Natural killer cell (primary cell): ENCODE results near the gene ZNF892. TPM values are rescaled to one million over a fixed set of nuclear protein-coding genes. Genes with fewer than 3 reads are reported as not detected.

Source experiments
- ATAC-seq, 3 donors: fragments of 150-1000 bp in 2 of 3; fragments of 200-7000 bp in 1 of 3; cut with Tn5 transposase; 1 replicate in 1 of 3; 2 replicates in 2 of 3; pipeline ENCODE4 v1.10.0; 2021; ENCODE audit warnings: mild to moderate bottlenecking in 2 of 3, moderate library complexity in 2 of 3
- DNase-seq, 2 donors: peaks; one replicate each; pipeline versions ENCODE4 v3.0.0 to v3.0.0-alpha.2; 2013 to 2021; ENCODE audit warnings: mixed read lengths in 1 of 2
- H3K27ac ChIP-seq: one replicate; pipeline ENCODE4 v1.5.1; 2013; ENCODE audit warnings: mild to moderate bottlenecking, low read length
- H3K27me3 ChIP-seq: one replicate; pipeline ENCODE4 v1.6.1; 2013; ENCODE audit warnings: low read length; ENCODE audit not compliant: control insufficient read depth, insufficient read depth
- H3K36me3 ChIP-seq: one replicate; pipeline ENCODE4 v1.6.1; 2013; ENCODE audit warnings: low read length; ENCODE audit not compliant: control insufficient read depth, insufficient read depth
- H3K4me1 ChIP-seq: one replicate; pipeline ENCODE4 v1.6.1; 2013; ENCODE audit warnings: low read length; ENCODE audit not compliant: control insufficient read depth, insufficient read depth
- H3K4me3 ChIP-seq: one replicate; pipeline ENCODE4 v1.5.1; 2013; ENCODE audit warnings: low read length
- H3K9me3 ChIP-seq: one replicate; pipeline ENCODE4 v1.6.1; 2013; ENCODE audit warnings: low read length; ENCODE audit not compliant: control insufficient read depth, insufficient read depth
- H3K27ac Mint-ChIP-seq, 2 donors: one replicate each; pipeline ENCODE4 v1.8.0; 2022; ENCODE audit warnings: mild to moderate bottlenecking in 2 of 2, mixed read lengths in 2 of 2, moderate library complexity in 1 of 2
- H3K27me3 Mint-ChIP-seq, 2 donors: one replicate each; pipeline ENCODE4 v1.8.0; 2022; ENCODE audit warnings: low read depth in 2 of 2, mixed read lengths in 2 of 2
- H3K36me3 Mint-ChIP-seq: one replicate; pipeline ENCODE4 v1.8.0; 2022; ENCODE audit warnings: mixed read lengths
- H3K4me1 Mint-ChIP-seq, 2 donors: one replicate each; pipeline ENCODE4 v1.8.0; 2022; ENCODE audit warnings: mixed read lengths in 2 of 2
- H3K4me3 Mint-ChIP-seq: one replicate; pipeline ENCODE4 v1.8.0; 2022; ENCODE audit warnings: mild to moderate bottlenecking, moderate library complexity, mixed read lengths
- H3K9me3 Mint-ChIP-seq, 2 donors: one replicate each; pipeline ENCODE4 v1.8.0; 2022; ENCODE audit warnings: mixed read lengths in 2 of 2
- WGBS: methylation state at CpG from one replicate; pipeline ENCODE4 v1.1.7; 2013; ENCODE audit warnings: missing lambda C conversion rate; ENCODE audit not compliant: insufficient coverage; 5-methylcytosine and 5-hydroxymethylcytosine counted together
- intact Hi-C: fragments of 100-400 bp; cut with micrococcal nuclease; formaldehyde crosslinking; loops from one replicate; pipeline ENCODE4 v1.14.2; 2022
- total RNA-seq, 4 donors: library from RNA; stranded (reverse); fragments of 120-200 nt in 1 of 4; gene quantifications; one replicate each; pipeline versions ENCODE4 v1.2.3 to v1.2.4, GENCODE V29; 2013 to 2022
- TF ChIP-seq, protein P1 (sequence below): fragments of 200-600 bp; IDR thresholded peaks from one replicate; pipeline ENCODE4 v1.8.0; 2022; ENCODE audit warnings: antibody characterized with exemption

Gene ZNF892
- 1 to 10 TPM; 2.9 to 4.6 (median 3.2) TPM for total RNA-seq
- 7.7 TPM for total RNA-seq (2013)

DNA sequence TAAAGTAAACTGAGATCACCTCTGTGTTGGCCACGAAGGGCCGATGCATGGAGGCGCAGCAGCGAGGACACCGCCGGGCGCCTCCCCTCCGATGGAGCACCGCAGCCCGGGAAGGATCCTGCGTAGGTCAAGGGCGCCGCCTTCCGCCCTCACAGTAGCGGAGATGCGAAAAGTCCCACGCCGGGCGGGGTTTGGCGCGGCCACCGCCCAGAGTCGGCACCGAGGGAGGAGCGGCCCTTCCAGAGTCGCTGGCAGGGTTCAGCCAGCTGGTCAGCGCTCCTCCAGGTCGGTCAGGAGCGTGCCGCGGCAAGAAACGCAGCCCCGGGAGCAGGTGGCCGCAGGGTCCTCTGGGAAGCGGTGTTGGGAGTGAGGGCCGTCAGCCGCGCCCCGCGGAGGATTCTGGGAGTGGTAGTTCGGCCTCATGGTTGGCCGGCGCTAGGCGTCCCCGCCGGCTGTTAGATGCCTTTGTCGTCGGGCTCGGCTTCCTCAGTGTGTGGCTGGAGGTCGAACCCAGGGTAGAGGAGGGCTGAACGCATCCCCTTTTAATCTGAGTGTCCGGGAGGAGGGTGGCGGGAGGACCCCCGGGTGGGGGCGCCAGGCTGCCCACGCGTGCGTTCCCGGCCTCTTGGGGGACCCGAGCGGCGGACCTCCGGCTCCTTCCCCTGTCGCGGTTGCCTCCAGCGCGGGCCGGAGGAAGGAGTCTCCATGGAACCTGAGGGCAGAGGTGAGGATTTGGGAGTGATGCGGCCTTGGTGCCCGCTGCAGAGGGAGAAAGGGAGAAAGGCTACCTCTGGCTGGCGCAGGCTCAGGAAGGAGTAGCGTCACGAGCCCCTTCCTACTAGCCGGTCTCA lies at the start of gene ZNF892:
Gene ZNF892, plus strand, starts transcription at position 411 of the 851 bp plus-strand sequence. Its CDS starts 295 bp downstream, at position 706.
- peak; percentile 92 to 94 (median 94) for ATAC-seq
- no peaks in the 10 kb centered on the region for H3K27me3 ChIP-seq
- H3K4me1 ChIP-seq, result peaks cover 13% of the 10 kb centered on the region
- H3K27ac ChIP-seq, result peak within 1 kb of the TSS; percentile 90
- DNase-seq, result peak; percentile 63 to 84
- H3K9me3 Mint-ChIP-seq, result peaks cover 5% of the 10 kb centered on the region in 2 donors
- intact Hi-C loops, result loop anchor here (1.0 to 5.0 kb wide), 3 partner anchors 42 to 130 kb away; partner anchors contain the start of gene ZNF2
- peak within 1 kb of the TSS; percentile 98 for H3K4me3 ChIP-seq
- H3K36me3 Mint-ChIP-seq, result peaks cover 22% of the 10 kb centered on the region
- TF ChIP-seq, protein P1, sequence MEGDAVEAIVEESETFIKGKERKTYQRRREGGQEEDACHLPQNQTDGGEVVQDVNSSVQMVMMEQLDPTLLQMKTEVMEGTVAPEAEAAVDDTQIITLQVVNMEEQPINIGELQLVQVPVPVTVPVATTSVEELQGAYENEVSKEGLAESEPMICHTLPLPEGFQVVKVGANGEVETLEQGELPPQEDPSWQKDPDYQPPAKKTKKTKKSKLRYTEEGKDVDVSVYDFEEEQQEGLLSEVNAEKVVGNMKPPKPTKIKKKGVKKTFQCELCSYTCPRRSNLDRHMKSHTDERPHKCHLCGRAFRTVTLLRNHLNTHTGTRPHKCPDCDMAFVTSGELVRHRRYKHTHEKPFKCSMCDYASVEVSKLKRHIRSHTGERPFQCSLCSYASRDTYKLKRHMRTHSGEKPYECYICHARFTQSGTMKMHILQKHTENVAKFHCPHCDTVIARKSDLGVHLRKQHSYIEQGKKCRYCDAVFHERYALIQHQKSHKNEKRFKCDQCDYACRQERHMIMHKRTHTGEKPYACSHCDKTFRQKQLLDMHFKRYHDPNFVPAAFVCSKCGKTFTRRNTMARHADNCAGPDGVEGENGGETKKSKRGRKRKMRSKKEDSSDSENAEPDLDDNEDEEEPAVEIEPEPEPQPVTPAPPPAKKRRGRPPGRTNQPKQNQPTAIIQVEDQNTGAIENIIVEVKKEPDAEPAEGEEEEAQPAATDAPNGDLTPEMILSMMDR, result peak; percentile 24
- H3K4me3 Mint-ChIP-seq, result peak within 1 kb of the TSS; percentile 96
- H3K9me3 ChIP-seq, result peaks cover 3% of the 10 kb centered on the region
- peak within 1 kb of the TSS; percentile 89 to 93 for H3K27ac Mint-ChIP-seq
- under 1% methylated on average over 74 of the region's 74 CpGs for WGBS
- peaks cover 13% of the 10 kb centered on the region for H3K36me3 ChIP-seq
- H3K27me3 Mint-ChIP-seq, result no peaks in the 10 kb centered on the region
- H3K4me1 Mint-ChIP-seq, result peaks cover 22 to 28% of the 10 kb centered on the region in 2 donors

- no peak for ATAC-seq
- DNase-seq, result no peak
- H3K9me3 ChIP-seq, result no peaks in the 10 kb centered on the region
- Mint-ChIP-seq H3K27ac (peak overlapping the region in 1 of 2 donors; percentile 86), H3K9me3 (no peaks in the 10 kb centered on the region), H3K27me3 (no peaks in the 10 kb centered on the region), H3K4me1 (peaks cover 4 to 9% of the 10 kb centered on the region in 2 donors), H3K36me3 (peaks cover 13% of the 10 kb centered on the region), H3K4me3 (peak overlapping the region; percentile 89)
- intact Hi-C loops, result no loop called here
- no peak overlapping the region for H3K27ac ChIP-seq
- H3K27me3 ChIP-seq, result no peaks in the 10 kb centered on the region
- H3K36me3 ChIP-seq, result peaks cover 11% of the 10 kb centered on the region
- peak overlapping the region; percentile 90 for H3K4me3 ChIP-seq
- TF ChIP-seq, protein P1, result no peak
- 88% methylated on average over 10 of the region's 10 CpGs for WGBS
- peaks cover 19% of the 10 kb centered on the region for H3K4me1 ChIP-seq
Measured at GRCh38 chr2:95158441-95158840, 48.9 kb upstream of the ZNF892 start.

DNA sequence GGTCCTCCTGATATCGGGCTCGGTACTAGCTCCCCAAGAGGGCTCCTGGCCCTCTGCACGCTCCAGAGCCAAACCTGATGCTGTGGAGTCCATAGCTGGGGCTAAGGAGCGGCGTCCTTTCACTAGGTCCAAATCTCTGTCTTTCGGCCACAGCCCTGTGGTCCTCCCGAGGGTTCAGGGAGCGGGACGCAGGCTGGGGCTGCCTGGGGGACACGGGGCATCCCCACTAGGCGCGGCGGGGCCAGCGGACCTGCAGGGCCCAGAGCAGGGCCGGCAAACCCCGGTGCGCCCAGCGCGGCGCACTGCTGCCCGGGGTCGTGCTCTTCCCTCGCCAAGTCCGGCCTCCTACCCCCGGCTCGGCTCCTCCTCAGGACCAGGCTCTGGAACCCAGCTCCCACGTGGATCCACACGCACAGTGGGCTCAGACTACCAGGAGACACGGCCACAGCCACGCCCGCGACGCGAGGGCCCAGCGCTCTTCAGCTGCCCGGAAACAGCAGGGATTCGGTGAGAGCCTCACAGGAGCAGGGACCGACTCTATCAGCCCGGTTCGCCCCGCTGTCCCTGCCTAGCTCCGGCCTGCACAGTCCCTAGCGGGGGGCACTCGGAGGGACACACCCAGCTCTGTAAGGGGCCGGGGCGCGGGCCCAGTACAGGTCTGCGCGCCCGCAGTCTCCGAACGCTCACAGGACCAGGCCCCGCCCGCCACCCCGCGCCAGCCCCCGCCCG lies 48.3 kb upstream of the ZNF892 start:
- peak overlapping the region; percentile 90 for H3K4me3 ChIP-seq
- Mint-ChIP-seq H3K4me1 (peaks cover 4 to 9% of the 10 kb centered on the region in 2 donors), H3K36me3 (peaks cover 9% of the 10 kb centered on the region), H3K27ac (peak overlapping the region in 1 of 2 donors; percentile 86), H3K9me3 (no peaks in the 10 kb centered on the region), H3K4me3 (peak overlapping the region; percentile 89), H3K27me3 (no peaks in the 10 kb centered on the region)
- H3K36me3 ChIP-seq, result peaks cover 9% of the 10 kb centered on the region
- TF ChIP-seq, protein P1, result no peak
- no peaks in the 10 kb centered on the region for H3K9me3 ChIP-seq
- peaks cover 19% of the 10 kb centered on the region for H3K4me1 ChIP-seq
- no peaks in the 10 kb centered on the region for H3K27me3 ChIP-seq
- intact Hi-C loops, result no loop called here
- H3K27ac ChIP-seq, result peak overlapping the region; percentile 71
- ATAC-seq (peak; percentile 57 to 66 (median 61)), DNase-seq (no peak)
- 5% methylated on average over 52 of the region's 58 CpGs for WGBS
